Measurements from ENCODE around the gene GMEB2.

The GMEB2 gene

DNA sequence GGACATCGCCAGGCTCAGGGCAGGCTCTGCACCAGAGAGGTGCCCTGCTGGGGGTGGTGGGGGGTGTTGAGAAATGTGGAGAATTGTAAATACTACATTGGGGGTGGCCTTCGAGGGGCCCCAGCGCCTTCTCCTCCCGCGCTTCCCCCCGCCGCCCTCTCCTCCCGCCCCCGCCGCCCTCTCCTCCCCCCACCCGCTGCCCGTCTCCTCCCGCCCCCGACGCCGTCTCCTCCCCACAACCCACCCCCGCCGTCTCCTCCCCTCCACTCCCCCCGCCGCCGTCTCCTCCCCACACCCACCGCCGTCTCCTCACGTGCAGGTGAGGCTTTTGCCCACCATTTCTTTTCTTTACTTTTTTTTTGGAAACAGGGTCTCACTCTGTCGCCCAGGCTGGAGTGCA, 77.9 kb downstream of the GMEB2 start:
- no peak overlapping the region for H3K4ac ChIP-seq (ENCODE audit: low read depth in 1 of 2, low read length in 2 of 2)
- no peak overlapping the region for H3K14ac ChIP-seq (ENCODE audit: low read length in 2 of 2)
- H2AK5ac ChIP-seq (ENCODE audit: low read length, severe bottlenecking): no peak overlapping the region
- H3K79me1 ChIP-seq (replicated peaks; ENCODE audit: low read length, poor library complexity, severe bottlenecking): no peaks in the 10 kb centered on the region
- WGBS: 100% methylated on average over 1 of the region's 25 CpGs
- no peak overlapping the region for H4K8ac ChIP-seq (ENCODE audit: low read length)
- no peak overlapping the region for H3K18ac ChIP-seq (ENCODE audit: low read depth in 1 of 2, low read length in 2 of 2)
- peaks cover 27% of the 10 kb centered on the region for H3K4me1 ChIP-seq (ENCODE audit: control insufficient read depth, insufficient read depth, low read depth, low read length)
- no peak overlapping the region for H2BK120ac ChIP-seq (ENCODE audit: low read depth, low read length)
- H3K27me3 ChIP-seq (ENCODE audit: control insufficient read depth in 1 of 2, insufficient read depth in 1 of 2, low read length in 2 of 2): peaks cover 11 to 69% of the 10 kb centered on the region in 2 experiments
- no peak overlapping the region for H2BK15ac ChIP-seq (ENCODE audit: low read depth, poor library complexity, severe bottlenecking)
- H2BK12ac ChIP-seq (ENCODE audit: low read length in 2 of 2): no peak overlapping the region
- H2AFZ ChIP-seq (ENCODE audit: low read depth, low read length): no peak overlapping the region
- H3K23ac ChIP-seq (ENCODE audit: low read length in 2 of 2): no peak overlapping the region
- H3K36me3 ChIP-seq (ENCODE audit: control insufficient read depth in 1 of 2, insufficient read depth in 2 of 2, low read depth in 1 of 2, low read length in 2 of 2): no peaks in the 10 kb centered on the region
- H2BK5ac ChIP-seq (ENCODE audit: low read depth, low read length, poor library complexity, severe bottlenecking): no peak overlapping the region
- H4K91ac ChIP-seq (ENCODE audit: low read length): no peak overlapping the region
- no peak overlapping the region for H3K9ac ChIP-seq (ENCODE audit: low read length)
- H3K4me2 ChIP-seq (ENCODE audit: low read length, poor library complexity, severe bottlenecking): no peak overlapping the region
- H3K4me3 ChIP-seq (ENCODE audit: insufficient read depth in 1 of 2, low read depth in 1 of 2, low read length in 2 of 2): no peak overlapping the region
- no peak for DNase-seq
- H3K9me3 ChIP-seq (ENCODE audit: control insufficient read depth, low read length): no peaks in the 10 kb centered on the region
- H3K27ac ChIP-seq (ENCODE audit: low read length, poor library complexity, severe bottlenecking): no peak overlapping the region

DNA sequence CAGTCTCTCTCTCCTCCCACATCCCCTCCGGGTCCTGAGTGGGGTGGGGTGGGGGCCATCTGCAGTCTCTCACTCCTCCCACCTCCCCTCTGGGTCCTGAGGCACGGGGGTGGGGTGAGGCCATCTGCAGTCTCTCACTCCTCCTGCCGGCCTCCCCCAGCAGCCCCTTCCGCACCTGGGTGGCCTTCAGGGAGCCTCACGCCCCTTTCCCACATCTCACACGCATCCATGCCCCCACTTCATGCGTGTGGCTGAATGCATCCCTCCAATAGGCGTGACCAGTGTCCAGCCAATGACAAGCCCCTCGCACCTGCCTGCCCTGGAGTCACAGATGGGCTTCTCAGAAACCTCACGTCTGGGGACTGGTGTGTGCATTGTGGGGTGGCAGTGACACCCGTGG, 78.4 kb downstream of the GMEB2 start:
- Histone ChIP-seq H3K23ac (ENCODE audit: low read length in 2 of 2) (no peak overlapping the region), H3K9me3 (ENCODE audit: control insufficient read depth, low read length) (no peaks in the 10 kb centered on the region), H2BK5ac (ENCODE audit: low read depth, low read length, poor library complexity, severe bottlenecking) (no peak overlapping the region), H3K4me2 (ENCODE audit: low read length, poor library complexity, severe bottlenecking) (no peak overlapping the region), H3K79me1 (replicated peaks; ENCODE audit: low read length, poor library complexity, severe bottlenecking) (no peaks in the 10 kb centered on the region), H3K18ac (ENCODE audit: low read depth in 1 of 2, low read length in 2 of 2) (no peak overlapping the region), H4K91ac (ENCODE audit: low read length) (no peak overlapping the region), H3K4ac (ENCODE audit: low read depth in 1 of 2, low read length in 2 of 2) (no peak overlapping the region), H4K8ac (ENCODE audit: low read length) (no peak overlapping the region), H2BK12ac (ENCODE audit: low read length in 2 of 2) (no peak overlapping the region), H3K4me1 (ENCODE audit: control insufficient read depth, insufficient read depth, low read depth, low read length) (peaks cover 23% of the 10 kb centered on the region), H3K36me3 (ENCODE audit: control insufficient read depth in 1 of 2, insufficient read depth in 2 of 2, low read depth in 1 of 2, low read length in 2 of 2) (no peaks in the 10 kb centered on the region), H3K9ac (ENCODE audit: low read length) (no peak overlapping the region), H2BK15ac (ENCODE audit: low read depth, poor library complexity, severe bottlenecking) (no peak overlapping the region), H2AK5ac (ENCODE audit: low read length, severe bottlenecking) (no peak overlapping the region), H3K27ac (ENCODE audit: low read length, poor library complexity, severe bottlenecking) (no peak overlapping the region), H3K27me3 (ENCODE audit: control insufficient read depth in 1 of 2, insufficient read depth in 1 of 2, low read length in 2 of 2) (peaks cover 11 to 73% of the 10 kb centered on the region in 2 experiments), H2AFZ (ENCODE audit: low read depth, low read length) (no peak overlapping the region), H2BK120ac (ENCODE audit: low read depth, low read length) (no peak overlapping the region), H3K4me3 (ENCODE audit: insufficient read depth in 1 of 2, low read depth in 1 of 2, low read length in 2 of 2) (no peak overlapping the region), H3K14ac (ENCODE audit: low read length in 2 of 2) (no peak overlapping the region)
- 65% methylated on average over 11 of the region's 11 CpGs for WGBS
- no peak for DNase-seq

DNA sequence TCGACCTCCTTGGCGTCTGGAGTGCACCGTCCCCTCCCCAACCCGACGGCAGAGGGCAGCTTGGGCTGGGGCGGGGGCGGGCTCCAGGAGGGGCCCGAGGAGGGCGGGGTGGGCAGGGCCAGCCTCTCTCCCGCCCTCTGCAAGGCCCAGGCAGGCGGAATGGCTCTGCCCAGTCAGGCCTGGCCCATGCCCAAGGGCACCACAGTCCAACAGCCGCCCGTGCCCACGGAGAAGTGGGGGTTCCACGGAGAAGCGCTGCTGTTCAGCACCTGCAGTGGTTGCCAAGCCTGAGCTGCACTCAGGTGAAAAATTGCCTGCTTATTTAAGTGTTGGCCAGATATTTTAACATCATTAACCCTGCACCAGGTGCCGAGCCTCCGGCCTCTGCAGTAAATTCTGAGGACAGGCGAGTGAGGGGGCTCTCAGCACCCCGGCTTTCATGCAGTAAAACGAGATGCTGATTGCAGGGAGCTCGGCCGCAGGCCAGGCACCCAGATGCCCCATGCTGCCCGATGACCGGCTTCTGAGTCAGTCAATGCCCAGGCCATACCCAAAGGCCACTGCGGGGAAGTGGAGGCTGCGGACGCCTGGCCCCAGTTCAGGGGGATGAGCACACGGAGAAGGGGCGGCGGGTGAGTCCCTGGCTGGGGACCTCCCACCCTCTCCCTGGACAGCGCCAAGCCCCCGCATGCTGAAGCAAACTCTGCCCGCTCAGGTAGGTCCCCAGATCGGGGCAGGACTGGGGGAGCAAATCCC, 79.0 kb downstream of the GMEB2 start, which contains the start of gene SRMS:
Gene SRMS (minus strand): TSS at position 25 of the 756 bp plus-strand sequence. CDS start 286 bp downstream, outside the sequence.
- Histone ChIP-seq H3K9ac (ENCODE audit: low read length) (no peak within 1 kb of the TSS), H2BK120ac (ENCODE audit: low read depth, low read length) (no peak within 1 kb of the TSS), H3K27ac (ENCODE audit: low read length, poor library complexity, severe bottlenecking) (no peak within 1 kb of the TSS), H3K27me3 (ENCODE audit: control insufficient read depth in 1 of 2, insufficient read depth in 1 of 2, low read length in 2 of 2) (peaks cover 11 to 76% of the 10 kb centered on the region in 2 experiments), H3K36me3 (ENCODE audit: control insufficient read depth in 1 of 2, insufficient read depth in 2 of 2, low read depth in 1 of 2, low read length in 2 of 2) (no peaks in the 10 kb centered on the region), H2BK15ac (ENCODE audit: low read depth, poor library complexity, severe bottlenecking) (no peak within 1 kb of the TSS), H3K79me1 (replicated peaks; ENCODE audit: low read length, poor library complexity, severe bottlenecking) (no peaks in the 10 kb centered on the region), H3K4ac (ENCODE audit: low read depth in 1 of 2, low read length in 2 of 2) (no peak within 1 kb of the TSS), H2AK5ac (ENCODE audit: low read length, severe bottlenecking) (no peak within 1 kb of the TSS), H3K9me3 (ENCODE audit: control insufficient read depth, low read length) (no peaks in the 10 kb centered on the region), H3K18ac (ENCODE audit: low read depth in 1 of 2, low read length in 2 of 2) (no peak within 1 kb of the TSS), H3K23ac (ENCODE audit: low read length in 2 of 2) (no peak within 1 kb of the TSS), H2AFZ (ENCODE audit: low read depth, low read length) (no peak within 1 kb of the TSS), H2BK5ac (ENCODE audit: low read depth, low read length, poor library complexity, severe bottlenecking) (no peak within 1 kb of the TSS), H4K91ac (ENCODE audit: low read length) (no peak within 1 kb of the TSS), H3K4me1 (ENCODE audit: control insufficient read depth, insufficient read depth, low read depth, low read length) (peaks cover 17% of the 10 kb centered on the region), H3K14ac (ENCODE audit: low read length in 2 of 2) (no peak within 1 kb of the TSS), H3K4me3 (ENCODE audit: insufficient read depth in 1 of 2, low read depth in 1 of 2, low read length in 2 of 2) (no peak within 1 kb of the TSS), H3K4me2 (ENCODE audit: low read length, poor library complexity, severe bottlenecking) (no peak within 1 kb of the TSS), H2BK12ac (ENCODE audit: low read length in 2 of 2) (no peak within 1 kb of the TSS), H4K8ac (ENCODE audit: low read length) (no peak within 1 kb of the TSS)
- 60% methylated on average over 31 of the region's 35 CpGs for WGBS
- no peak for DNase-seq

DNA sequence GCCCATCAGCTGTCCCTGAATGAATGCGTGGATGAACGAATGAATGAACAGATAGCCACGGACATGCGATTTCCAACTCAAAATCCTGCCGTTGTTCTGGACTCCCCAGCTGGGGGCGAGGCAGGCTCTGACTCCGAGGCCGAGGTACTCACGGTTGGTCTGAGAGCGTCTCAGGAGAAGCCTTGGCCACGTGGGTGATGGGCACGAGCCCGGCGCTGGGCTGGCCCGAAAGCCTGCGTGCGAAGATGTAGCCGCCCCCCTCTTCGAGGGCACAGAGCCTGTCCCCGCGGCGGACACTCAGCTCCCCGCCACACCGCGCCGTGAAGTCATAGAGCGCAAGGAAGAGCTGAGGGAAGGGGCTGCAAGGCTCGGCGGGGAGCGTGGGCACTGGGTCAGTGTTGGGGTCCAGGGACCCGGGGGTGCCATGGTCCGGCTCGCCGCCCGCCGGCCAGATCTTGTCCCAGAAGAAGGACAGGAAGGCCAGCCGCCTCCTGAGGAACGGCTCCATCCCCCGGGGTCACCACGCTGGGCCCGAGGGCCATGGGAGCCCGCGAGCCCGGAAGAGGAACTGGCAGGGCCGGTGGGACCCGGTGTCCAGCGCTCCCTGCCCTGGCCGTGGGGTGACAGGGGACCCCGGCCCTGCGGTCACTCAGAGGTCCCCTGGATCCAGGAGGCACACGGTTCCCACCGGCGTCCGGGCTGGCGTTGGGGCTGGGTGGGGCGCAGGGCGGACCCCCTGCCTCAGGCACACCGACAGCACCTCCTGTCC, 79.8 kb downstream of the GMEB2 start:
- Histone ChIP-seq H3K36me3 (ENCODE audit: control insufficient read depth in 1 of 2, insufficient read depth in 2 of 2, low read depth in 1 of 2, low read length in 2 of 2) (no peaks in the 10 kb centered on the region), H3K4me2 (ENCODE audit: low read length, poor library complexity, severe bottlenecking) (no peak overlapping the region), H3K27ac (ENCODE audit: low read length, poor library complexity, severe bottlenecking) (no peak overlapping the region), H3K9me3 (ENCODE audit: control insufficient read depth, low read length) (no peaks in the 10 kb centered on the region), H2BK15ac (ENCODE audit: low read depth, poor library complexity, severe bottlenecking) (no peak overlapping the region), H3K23ac (ENCODE audit: low read length in 2 of 2) (no peak overlapping the region), H3K79me1 (replicated peaks; ENCODE audit: low read length, poor library complexity, severe bottlenecking) (no peaks in the 10 kb centered on the region), H3K18ac (ENCODE audit: low read depth in 1 of 2, low read length in 2 of 2) (no peak overlapping the region), H2AK5ac (ENCODE audit: low read length, severe bottlenecking) (no peak overlapping the region), H2BK120ac (ENCODE audit: low read depth, low read length) (no peak overlapping the region), H2BK12ac (ENCODE audit: low read length in 2 of 2) (no peak overlapping the region), H4K8ac (ENCODE audit: low read length) (no peak overlapping the region), H3K4ac (ENCODE audit: low read depth in 1 of 2, low read length in 2 of 2) (no peak overlapping the region), H3K14ac (ENCODE audit: low read length in 2 of 2) (no peak overlapping the region), H3K27me3 (ENCODE audit: control insufficient read depth in 1 of 2, insufficient read depth in 1 of 2, low read length in 2 of 2) (peaks cover 11 to 81% of the 10 kb centered on the region in 2 experiments), H2AFZ (ENCODE audit: low read depth, low read length) (no peak overlapping the region), H3K4me1 (ENCODE audit: control insufficient read depth, insufficient read depth, low read depth, low read length) (peaks cover 15% of the 10 kb centered on the region), H4K91ac (ENCODE audit: low read length) (no peak overlapping the region), H3K9ac (ENCODE audit: low read length) (no peak overlapping the region), H2BK5ac (ENCODE audit: low read depth, low read length, poor library complexity, severe bottlenecking) (no peak overlapping the region), H3K4me3 (ENCODE audit: insufficient read depth in 1 of 2, low read depth in 1 of 2, low read length in 2 of 2) (no peak overlapping the region)
- WGBS: 72% methylated on average over 58 of the region's 58 CpGs
- DNase-seq: no peak
